Fibroblast of lung (primary cell): ENCODE measurements around the gene CHD5. TPM values are rescaled to one million over a fixed set of nuclear protein-coding genes. Genes with fewer than 3 reads are reported as not detected.
A peak's percentile ranks its signal among the peaks of the same experiment; 100 is the strongest.

ENCODE experiments used
- DNase-seq, 2 donors: peaks; one replicate each; pipeline versions ENCODE4 v3.0.0 to v3.0.0-alpha.2; 2010; ENCODE audit warnings: low read depth in 2 of 2
- H2AFZ ChIP-seq: 2 replicates; pipeline ENCODE4 v1.5.1; 2012; ENCODE audit warnings: low read length, control low read depth, inconsistent platforms
- H3K27ac ChIP-seq: 2 replicates; pipeline ENCODE4 v1.5.1; 2011; ENCODE audit warnings: low read length, control low read depth; ENCODE audit not compliant: insufficient read depth
- H3K27me3 ChIP-seq: 2 replicates; pipeline ENCODE4 v1.5.1; 2011; ENCODE audit warnings: mild to moderate bottlenecking, low read length; ENCODE audit not compliant: control insufficient read depth, insufficient read depth
- H3K36me3 ChIP-seq: 2 replicates; pipeline ENCODE4 v1.5.1; 2011; ENCODE audit warnings: low read length; ENCODE audit not compliant: control insufficient read depth, insufficient read depth
- H3K4me1 ChIP-seq: 2 replicates; pipeline ENCODE4 v1.5.1; 2011; ENCODE audit warnings: low read length; ENCODE audit not compliant: control insufficient read depth, insufficient read depth; ENCODE audit errors: extremely low read depth
- H3K4me2 ChIP-seq: 2 replicates; pipeline ENCODE4 v1.5.1; 2011; ENCODE audit warnings: low read length, control low read depth; ENCODE audit not compliant: insufficient read depth; ENCODE audit errors: extremely low read depth
- H3K4me3 ChIP-seq, 4 experiments: fragments of 200-600 bp in 1 of 4; sonication (generic) in 1 of 4; replicated peaks in 1 of 4; 2 replicates each; pipeline ENCODE4 v1.5.1; 2011 to 2016; ENCODE audit warnings: low read length in 4 of 4, low read depth in 3 of 4, mild to moderate bottlenecking in 3 of 4, control low read depth in 2 of 4, inconsistent platforms in 1 of 4, mixed read lengths in 1 of 4; ENCODE audit not compliant: insufficient read depth in 1 of 4; ENCODE audit errors: control extremely low read depth in 1 of 4
- H3K79me2 ChIP-seq: 2 replicates; pipeline ENCODE4 v1.5.1; 2012; ENCODE audit warnings: mild to moderate bottlenecking, low read length, inconsistent platforms; ENCODE audit not compliant: control insufficient read depth, insufficient read depth
- H3K9ac ChIP-seq: 2 replicates; pipeline ENCODE4 v1.5.1; 2011; ENCODE audit warnings: mild to moderate bottlenecking, low read length, control low read depth; ENCODE audit not compliant: insufficient read depth
- H3K9me3 ChIP-seq: 2 replicates; pipeline ENCODE4 v1.5.1; 2012; ENCODE audit warnings: low read depth, low read length; ENCODE audit not compliant: control insufficient read depth, insufficient read depth
- H4K20me1 ChIP-seq: 2 replicates; pipeline ENCODE4 v1.5.1; 2011; ENCODE audit warnings: low read length; ENCODE audit not compliant: control insufficient read depth, insufficient read depth; ENCODE audit errors: extremely low read depth
- CTCF ChIP-seq, 2 donors: IDR thresholded peaks in 1 of 2; conservative IDR thresholded peaks in 1 of 2; 1 replicate in 1 of 2; 2 replicates in 1 of 2; pipeline ENCODE4 v1.5.1; 2011 to 2012; ENCODE audit warnings: low read length in 2 of 2, control low read depth in 1 of 2, inconsistent platforms in 1 of 2, low read depth in 1 of 2, mild to moderate bottlenecking in 1 of 2
- EZH2 ChIP-seq: IDR thresholded peaks from 2 replicates; pipeline ENCODE4 v1.5.1; 2012; ENCODE audit warnings: low read length, control low read depth, mild to moderate bottlenecking; ENCODE audit errors: missing control alignments
- polyA plus RNA-seq, 2 donors: library from polyadenylated mRNA; depleted of rRNA in 1 of 2; stranded (reverse) in 1 of 2; unstranded in 1 of 2; fragments of >200 nt; gene quantifications; 2 replicates each; pipeline ENCODE4 v1.2.1, GENCODE V29; 2011 to 2012; ENCODE audit warnings: missing spikeins in 1 of 2
- total RNA-seq: library from RNA; depleted of rRNA; stranded (reverse); fragments of >200 nt; gene quantifications from 2 replicates; pipeline ENCODE4 v1.2.1, GENCODE V29; 2014

Gene CHD5
- total and polyA plus RNA-seq, 2 donors (not counting 1 experiment from before 2014, with no cell fraction given), result under 0.01 to 0.01 TPM

GRCh38 chr1:6198646-6199297 is 18.7 kb upstream of the CHD5 start:
- Histone ChIP-seq H3K9ac (peak overlapping the region; percentile 96), H3K27me3 (no peaks in the 10 kb centered on the region)

GRCh38 chr1:6197746-6198427 is 17.8 kb upstream of the CHD5 start:
- peak overlapping the region; percentile 85 for H3K27ac ChIP-seq
- H3K9me3 ChIP-seq, result no peaks in the 10 kb centered on the region
- peaks cover 9% of the 10 kb centered on the region for H3K4me1 ChIP-seq
- H3K79me2 ChIP-seq, result peaks cover 51% of the 10 kb centered on the region
- H2AFZ ChIP-seq, result no peak overlapping the region
- H3K4me2 ChIP-seq, result peak overlapping the region; percentile 86
- H3K9ac ChIP-seq, result no peak overlapping the region
- DNase-seq, result no peak
- peaks cover 6% of the 10 kb centered on the region for H3K36me3 ChIP-seq
- no peaks in the 10 kb centered on the region for H4K20me1 ChIP-seq
- H3K27me3 ChIP-seq, result no peaks in the 10 kb centered on the region
- no peak for TF ChIP-seq CTCF (conservative IDR thresholded peaks at IDR 0.05 in 1 of 2, IDR thresholded peaks at IDR 0.05 in 1 of 2; ENCODE audit: low read depth in 1 of 2, low read length in 2 of 2)
- no peak for TF ChIP-seq EZH2
- peak overlapping the region; percentile 88 to 100 (median 93) for H3K4me3 ChIP-seq

More at GRCh38 chr1:6198646-6199297, 18.7 kb upstream of the CHD5 start:
- no peak for TF ChIP-seq CTCF (conservative IDR thresholded peaks at IDR 0.05 in 1 of 2, IDR thresholded peaks at IDR 0.05 in 1 of 2; ENCODE audit: low read depth in 1 of 2, low read length in 2 of 2)
- TF ChIP-seq EZH2, result no peak
- peaks cover 5% of the 10 kb centered on the region for H3K36me3 ChIP-seq
- H3K79me2 ChIP-seq, result peaks cover 46% of the 10 kb centered on the region
- H4K20me1 ChIP-seq, result no peaks in the 10 kb centered on the region
- no peak overlapping the region for H2AFZ ChIP-seq
- peak in 1 of 2 donors; percentile 18 for DNase-seq
- H3K4me2 ChIP-seq, result peak overlapping the region; percentile 86
- peak overlapping the region; percentile 88 to 100 (median 93) for H3K4me3 ChIP-seq
- peak overlapping the region; percentile 85 for H3K27ac ChIP-seq
- H3K4me1 ChIP-seq, result peaks cover 9% of the 10 kb centered on the region
- no peaks in the 10 kb centered on the region for H3K9me3 ChIP-seq

GRCh38 chr1:6191968-6192367 is 11.8 kb upstream of the CHD5 start:
- H3K4me1 ChIP-seq, result no peaks in the 10 kb centered on the region
- H3K27ac ChIP-seq, result no peak overlapping the region
- peaks cover 13% of the 10 kb centered on the region for H3K36me3 ChIP-seq
- no peak overlapping the region for H3K4me3 ChIP-seq
- H3K79me2 ChIP-seq, result peaks cover 59% of the 10 kb centered on the region
- DNase-seq, result no peak
- no peak overlapping the region for H3K9ac ChIP-seq
- no peak overlapping the region for H2AFZ ChIP-seq
- H3K27me3 ChIP-seq, result no peaks in the 10 kb centered on the region
- H3K9me3 ChIP-seq, result no peaks in the 10 kb centered on the region
- no peaks in the 10 kb centered on the region for H4K20me1 ChIP-seq
- no peak overlapping the region for H3K4me2 ChIP-seq
- TF ChIP-seq CTCF (conservative IDR thresholded peaks at IDR 0.05 in 1 of 2, IDR thresholded peaks at IDR 0.05 in 1 of 2; ENCODE audit: low read depth in 1 of 2, low read length in 2 of 2), result no peak
- no peak for TF ChIP-seq EZH2
